Fibroblast of the aortic adventitia (primary cell): ENCODE results near the gene DMRTC1B. TPM values are rescaled to one million over a fixed set of nuclear protein-coding genes. Genes with fewer than 3 reads are reported as not detected.
"Not testable (repeated sequence)": the region's sequence is repeated elsewhere in the genome, so short reads cannot be mapped to it uniquely, and the experiment has no call there.

Experiments used
- DNase-seq: peaks from one replicate; pipeline ENCODE4 v3.0.0-alpha.2; 2010; ENCODE audit warnings: low read depth
- H3K4me3 ChIP-seq: 2 replicates; pipeline ENCODE4 v1.5.1; 2011; ENCODE audit warnings: low read depth, mild to moderate bottlenecking, control low read depth, low read length, moderate library complexity
- small RNA-seq: library from RNA; depleted of rRNA; stranded (forward); fragments of <200 nt; gene quantifications from one replicate; pipeline ENCODE3, GENCODE V24; 2012
- total RNA-seq: library from RNA; depleted of rRNA; stranded (reverse); fragments of >200 nt; gene quantifications from 2 replicates; pipeline ENCODE4 v1.2.3, GENCODE V29; 2012; ENCODE audit warnings: low replicate concordance

Gene DMRTC1B
- total RNA-seq, 1 donor = not detected

GRCh38 chrX:72882898-72883297 is 106.2 kb downstream of the DMRTC1B start:
- not testable (repeated sequence) for DNase-seq, H3K4me3 ChIP-seq

- DNase-seq, H3K4me3 ChIP-seq: not testable (repeated sequence)
These were observed 113.0 kb downstream of the DMRTC1B start for GRCh38 chrX:72889740-72890139.

Small RNAs within 50 kb of the gene (small RNA-seq; reads per million reads assigned to genes)
- gene RNU1-112P = not detected

Other genes starting within 250 kb of the DMRTC1B start
- 18.9 and 20.1 TPM in 2 replicates for gene HDAC8, start 204.0 kb upstream of the DMRTC1B start, total RNA-seq
- 3.5 and 4.7 TPM in 2 replicates for gene PHKA1, start 62.6 kb upstream of the DMRTC1B start, total RNA-seq
- gene FAM236B, start 5.8 kb downstream of the DMRTC1B start, total RNA-seq = not detected in 2 replicates
- not detected in 2 replicates for gene FAM236D, start 31.3 kb downstream of the DMRTC1B start, total RNA-seq
- gene FAM236C, start 135.7 kb downstream of the DMRTC1B start, total RNA-seq = not detected in 2 replicates
- gene FAM236A, start 161.3 kb downstream of the DMRTC1B start, total RNA-seq = not detected in 2 replicates
- not detected in 2 replicates for gene DMRTC1, start 166.9 kb downstream of the DMRTC1B start, total RNA-seq
- not detected in 2 replicates for gene PABPC1L2B, start 226.0 kb downstream of the DMRTC1B start, total RNA-seq